HepG2 (cell line): Measurements from ENCODE around the gene WDR89. TPM values are rescaled to one million over a fixed set of nuclear protein-coding genes. Genes with fewer than 3 reads are reported as not detected.

ENCODE experiments used
- ATAC-seq: fragments of 200-7000 bp; cut with Tn5 transposase; 3 replicates; pipeline ENCODE4 v1.9.1; 2020; ENCODE audit warnings: mild to moderate bottlenecking, moderate library complexity
- BruUV-seq: library from RNA; stranded (reverse); fragments of 400-500 nt; replicated peaks from 2 replicates; lab custom pipeline; 2021; lab: Mats Ljungman, UMichigan
- CTCF ChIA-PET: fragments of 300-600 bp; formaldehyde crosslinking; extraction: SDS; loops from one replicate; lab custom pipeline; 2021; ENCODE audit warnings: low total read pairs, inconsistent platforms, low intra/inter-chr PET ratio; lab: Yijun Ruan, JAX
- POLR2A ChIA-PET: fragments of 350-600 bp; sonication (Branson Sonifier 250); formaldehyde crosslinking; loops from one replicate; lab custom pipeline; 2020; ENCODE audit warnings: antibody characterized with exemption, inconsistent platforms; lab: Yijun Ruan, JAX
- DNase-seq: peaks from one replicate; pipeline ENCODE4 v3.0.0-alpha.2; 2015; ENCODE audit warnings: low spot score
- FAIRE-seq: peaks from 3 replicates; lab custom pipeline; 2011; peaks lifted over from hg19 to GRCh38; lab: Jason Lieb, UNC
- H2AFZ ChIP-seq: one replicate; pipeline ENCODE4 v1.6.1; 2011; ENCODE audit warnings: low read length, inconsistent platforms
- H3K27ac ChIP-seq: fragments of 300-600 bp; 3 replicates; pipeline ENCODE4 v1.8.0; 2011; ENCODE audit warnings: mixed run types, mild to moderate bottlenecking, mixed read lengths, low read length, inconsistent platforms; ENCODE audit not compliant: insufficient read depth; ENCODE audit errors: extremely low read length
- H3K27me3 ChIP-seq, 2 experiments: fragments of 200-600 bp in 1 of 2; 2 replicates in 1 of 2; 3 replicates in 1 of 2; pipeline versions ENCODE4 v1.6.0 to v1.8.0; 2011; ENCODE audit warnings: low read length in 2 of 2, mild to moderate bottlenecking in 2 of 2, moderate library complexity in 2 of 2, inconsistent platforms in 1 of 2; ENCODE audit not compliant: insufficient read depth in 2 of 2, control insufficient read depth in 1 of 2
- H3K36me3 ChIP-seq, 2 experiments: fragments of 200-600 bp in 1 of 2; replicated peaks in 1 of 2; 2 replicates in 1 of 2; 3 replicates in 1 of 2; pipeline versions ENCODE4 v1.5.1 to v1.8.0; 2011; ENCODE audit warnings: low read length in 2 of 2, inconsistent platforms in 1 of 2; ENCODE audit not compliant: insufficient read depth in 2 of 2, control insufficient read depth in 1 of 2
- H3K4me1 ChIP-seq: 2 replicates; pipeline ENCODE4 v1.5.1; 2012; ENCODE audit warnings: low read length, inconsistent platforms; ENCODE audit not compliant: insufficient read depth
- H3K4me2 ChIP-seq: 2 replicates; pipeline ENCODE4 v1.6.0; 2011; ENCODE audit warnings: low read depth, low read length, inconsistent platforms
- H3K4me3 ChIP-seq, 3 experiments: fragments of 200-600 bp in 1 of 3; sonication (generic), shearing (Covaris generic) in 1 of 3; replicated peaks in 1 of 3; 2 replicates each; pipeline ENCODE4 v1.5.1; 2011 to 2016; ENCODE audit warnings: low read length in 3 of 3, inconsistent platforms in 2 of 3, low read depth in 2 of 3, mild to moderate bottlenecking in 2 of 3, control low read depth in 1 of 3, mixed read lengths in 1 of 3; ENCODE audit not compliant: insufficient read depth in 1 of 3
- H3K79me2 ChIP-seq: one replicate; pipeline ENCODE4 v1.6.1; 2011; ENCODE audit warnings: low read length, inconsistent platforms; ENCODE audit not compliant: insufficient read depth
- H3K9ac ChIP-seq: 2 replicates; pipeline ENCODE4 v1.6.0; 2011; ENCODE audit warnings: mild to moderate bottlenecking, low read depth, low read length, inconsistent platforms; ENCODE audit not compliant: insufficient read depth
- H3K9me3 ChIP-seq: 2 replicates; pipeline ENCODE4 v1.5.1; 2012; ENCODE audit warnings: mild to moderate bottlenecking, low read length
- H4K20me1 ChIP-seq: 2 replicates; pipeline ENCODE4 v1.6.0; 2011; ENCODE audit warnings: inconsistent platforms, mild to moderate bottlenecking, low read length, moderate library complexity; ENCODE audit not compliant: insufficient read depth
- ASH2L ChIP-seq: fragments of 300-600, 200-600 bp; sonication (generic); IDR thresholded peaks from 2 replicates; pipeline ENCODE4 v1.7.0; 2017; ENCODE audit warnings: low read depth, mild to moderate bottlenecking, moderate library complexity, mixed read lengths, low read length; ENCODE audit not compliant: insufficient read length
- BORCS8-MEF2B ChIP-seq: sonication (generic); formaldehyde crosslinking; IDR thresholded peaks from 2 replicates; pipeline ENCODE4 v1.8.0; 2022; ENCODE audit warnings: mild to moderate bottlenecking, missing genetic modification reagents
- FOXC1 ChIP-seq: sonication (generic); formaldehyde crosslinking; IDR thresholded peaks from 2 replicates; pipeline ENCODE4 v1.8.0; 2022; ENCODE audit warnings: mild to moderate bottlenecking, missing genetic modification reagents, borderline replicate concordance
- FOXO4 ChIP-seq: sonication (generic); formaldehyde crosslinking; conservative IDR thresholded peaks from 2 replicates; pipeline ENCODE4 v1.8.1; 2023; ENCODE audit warnings: missing genetic modification reagents
- HNF4A ChIP-seq: sonication (generic); formaldehyde crosslinking; IDR thresholded peaks from 2 replicates; pipeline ENCODE4 v1.4.0; 2020; ENCODE audit warnings: missing genetic modification reagents
- MAFK ChIP-seq, 2 experiments: IDR thresholded peaks in 1 of 2; conservative IDR thresholded peaks in 1 of 2; 2 replicates each; pipeline ENCODE4 v1.6.1; 2011; ENCODE audit warnings: improper control_type of control experiment in 2 of 2, low read length in 2 of 2
- MTA1 ChIP-seq: sonication (generic); formaldehyde crosslinking; IDR thresholded peaks from 2 replicates; pipeline ENCODE4 v1.4.0; 2020; ENCODE audit warnings: missing genetic modification reagents, mild to moderate bottlenecking, borderline replicate concordance
- NFE2L2 ChIP-seq: fragments of 150-350 bp; IDR thresholded peaks from 2 replicates; pipeline ENCODE4 v1.6.1; 2014; ENCODE audit warnings: low read length
- THYN1 ChIP-seq: sonication (generic); formaldehyde crosslinking; IDR thresholded peaks from 2 replicates; pipeline ENCODE4 v1.8.1; 2023; ENCODE audit warnings: low read depth, mild to moderate bottlenecking, moderate library complexity, missing genetic modification reagents, borderline replicate concordance
- ZHX1 ChIP-seq: sonication (generic); formaldehyde crosslinking; IDR thresholded peaks from 2 replicates; pipeline ENCODE4 v1.8.1; 2022; ENCODE audit warnings: low read depth, mild to moderate bottlenecking, missing genetic modification reagents
- ZNF143 ChIP-seq: sonication (generic); formaldehyde crosslinking; IDR thresholded peaks from 2 replicates; pipeline ENCODE4 v1.4.0; 2020; ENCODE audit warnings: missing genetic modification reagents
- ZNF44 ChIP-seq: sonication (generic); formaldehyde crosslinking; IDR thresholded peaks from 2 replicates; pipeline ENCODE4 v1.5.1; 2020; ENCODE audit warnings: mild to moderate bottlenecking, missing genetic modification reagents
- ZNF484 ChIP-seq: sonication (generic); formaldehyde crosslinking; IDR thresholded peaks from 2 replicates; pipeline ENCODE4 v1.5.1; 2020; ENCODE audit warnings: mild to moderate bottlenecking, low read depth, missing genetic modification reagents, borderline replicate concordance
- ZNF562 ChIP-seq: sonication (generic); formaldehyde crosslinking; IDR thresholded peaks from 2 replicates; pipeline ENCODE4 v1.8.0; 2022; ENCODE audit warnings: missing genetic modification reagents, borderline replicate concordance
- ZNF598 ChIP-seq: sonication (generic); formaldehyde crosslinking; IDR thresholded peaks from 2 replicates; pipeline ENCODE4 v1.5.1; 2020; ENCODE audit warnings: mild to moderate bottlenecking, missing genetic modification reagents, borderline replicate concordance
- ZNF768 ChIP-seq: sonication (generic); formaldehyde crosslinking; IDR thresholded peaks from 2 replicates; pipeline ENCODE4 v1.4.0; 2020; ENCODE audit warnings: missing genetic modification reagents
- WGBS: methylation state at CpG from one replicate; pipeline ENCODE4 v1.1.6; 2017; ENCODE audit warnings: low lambda C conversion rate; 5-methylcytosine and 5-hydroxymethylcytosine counted together
- in situ Hi-C: cut with HindIII; loops from 2 replicates; pipeline ENCODE4 v1.10.0; 2017; ENCODE audit warnings: low pct_unique_long_range_greater_than_20kb; ENCODE audit not compliant: extremely low pct_ligation_motif_present
- intact Hi-C: fragments of 100-400 bp; cut with micrococcal nuclease; formaldehyde crosslinking; loops from one replicate; pipeline ENCODE4 v1.10.0; 2022; ENCODE audit not compliant: unreplicated experiment
- polyA plus RNA-seq, 8 experiments: library from polyadenylated mRNA; depleted of rRNA in 3 of 8; stranded (reverse) in 7 of 8; unstranded in 1 of 8; fragments of >200 nt; fragmentation: Illumina TruSeq in 4 of 8; extraction: Trizol in 4 of 8; gene quantifications; 2 replicates each; pipeline versions ENCODE4 v1.2.1 to v1.2.3, GENCODE V29; 2011 to 2016; ENCODE audit warnings: low read depth in 4 of 8, missing spikeins in 1 of 8, mixed read lengths in 1 of 8; ENCODE audit not compliant: insufficient read depth in 1 of 8
- total RNA-seq, 5 experiments: library from RNA; depleted of rRNA; stranded (reverse); fragments of >200 nt; fragmentation: Illumina TruSeq; extraction: Trizol; gene quantifications; 2 replicates each; pipeline ENCODE4 v1.2.3, GENCODE V29; 2016; ENCODE audit warnings: low read depth in 1 of 5

WDR89 gene
- total and polyA plus RNA-seq, 2 of the 13 experiments (the other 11 are each of a cell fraction or from before 2014, with no cell fraction given) = 5.2 to 20.1 TPM

- TF ChIP-seq ZHX1 (CRISPR knock-in tag) (no peak), ASH2L (no peak), THYN1 (CRISPR knock-in tag) (no peak), ZNF143 (no peak)
Observed at GRCh38 chr14:63666335-63666734, 24.7 kb upstream of the WDR89 start (continued).

GRCh38 chr14:63663428-63664341, 22.0 kb upstream of the WDR89 start:
- ChIA-PET CTCF (no interaction called here), POLR2A (interaction anchor here (1.5 kb wide), 1 partner anchor 22 kb away, joined by 12 read pairs; the partner anchor contains the start of gene WDR89)
- FAIRE-seq (no peak), DNase-seq (peak; percentile 30), ATAC-seq (peak; percentile 86)
- in situ Hi-C loops = no loop called here
- WGBS = 89% methylated on average over 1 of the region's 12 CpGs
- no peak overlapping the region for H3K9ac ChIP-seq
- H4K20me1 ChIP-seq = no peaks in the 10 kb centered on the region
- no peaks in the 10 kb centered on the region for H3K9me3 ChIP-seq
- no peaks in the 10 kb centered on the region for H3K27me3 ChIP-seq
- intact Hi-C loops = no loop called here
- H3K79me2 ChIP-seq = no peaks in the 10 kb centered on the region
- no peaks in the 10 kb centered on the region for H3K36me3 ChIP-seq
- no peak overlapping the region for H2AFZ ChIP-seq
- no TSS peak for BruUV-seq
- peak overlapping the region in 2 of 3 experiments; percentile 24 to 43; a peak in 2 of 6 replicates for H3K4me3 ChIP-seq
- H3K4me1 ChIP-seq = peaks cover 25% of the 10 kb centered on the region
- no peak overlapping the region for H3K27ac ChIP-seq
- H3K4me2 ChIP-seq = peak overlapping the region; percentile 61
- TF ChIP-seq NFE2L2 (no peak), ZNF768 (CRISPR knock-in tag) (peak; percentile 66; the same call in 1 of the 2 replicates), ZNF44 (no peak), MTA1 (CRISPR knock-in tag) (no peak), ZNF562 (no peak), FOXO4 (CRISPR knock-in tag) (no peak), HNF4A (peak; percentile 32; the same call in 1 of the 2 replicates), FOXC1 (no peak), MAFK (conservative IDR thresholded peaks at IDR 0.05 in 1 of 2, IDR thresholded peaks at IDR 0.05 in 1 of 2; ENCODE audit: low read length in 2 of 2) (peak; percentile 1 to 36; a peak in 1 of 4 replicates), ZNF484 (CRISPR knock-in tag) (no peak), ZNF598 (0 out of 2 replicates have a peak, but pooled peaks have one; percentile 26), BORCS8-MEF2B (0 out of 2 replicates have a peak, but pooled peaks have one; percentile 36)
